ENCODE data around the gene KCNQ1.

- TF ChIP-seq, protein P1, sequence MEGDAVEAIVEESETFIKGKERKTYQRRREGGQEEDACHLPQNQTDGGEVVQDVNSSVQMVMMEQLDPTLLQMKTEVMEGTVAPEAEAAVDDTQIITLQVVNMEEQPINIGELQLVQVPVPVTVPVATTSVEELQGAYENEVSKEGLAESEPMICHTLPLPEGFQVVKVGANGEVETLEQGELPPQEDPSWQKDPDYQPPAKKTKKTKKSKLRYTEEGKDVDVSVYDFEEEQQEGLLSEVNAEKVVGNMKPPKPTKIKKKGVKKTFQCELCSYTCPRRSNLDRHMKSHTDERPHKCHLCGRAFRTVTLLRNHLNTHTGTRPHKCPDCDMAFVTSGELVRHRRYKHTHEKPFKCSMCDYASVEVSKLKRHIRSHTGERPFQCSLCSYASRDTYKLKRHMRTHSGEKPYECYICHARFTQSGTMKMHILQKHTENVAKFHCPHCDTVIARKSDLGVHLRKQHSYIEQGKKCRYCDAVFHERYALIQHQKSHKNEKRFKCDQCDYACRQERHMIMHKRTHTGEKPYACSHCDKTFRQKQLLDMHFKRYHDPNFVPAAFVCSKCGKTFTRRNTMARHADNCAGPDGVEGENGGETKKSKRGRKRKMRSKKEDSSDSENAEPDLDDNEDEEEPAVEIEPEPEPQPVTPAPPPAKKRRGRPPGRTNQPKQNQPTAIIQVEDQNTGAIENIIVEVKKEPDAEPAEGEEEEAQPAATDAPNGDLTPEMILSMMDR (IDR thresholded peaks at IDR 0.05) = no peak
- TF ChIP-seq POLR2A (IDR thresholded peaks at IDR 0.05) = no peak
Observed at GRCh38 chr11:2647167-2647566, 202.4 kb downstream of the KCNQ1 start.

All from body of pancreas (tissue), 4 donors.